Measurements from ENCODE around the gene CMTM4. TPM values are rescaled to one million over a fixed set of nuclear protein-coding genes. Genes with fewer than 3 reads are reported as not detected.

Gene CMTM4
- polyA plus RNA-seq, 1 of the 3 experiments (the other 2 are of a cell fraction), result 21.7 TPM

DNA sequence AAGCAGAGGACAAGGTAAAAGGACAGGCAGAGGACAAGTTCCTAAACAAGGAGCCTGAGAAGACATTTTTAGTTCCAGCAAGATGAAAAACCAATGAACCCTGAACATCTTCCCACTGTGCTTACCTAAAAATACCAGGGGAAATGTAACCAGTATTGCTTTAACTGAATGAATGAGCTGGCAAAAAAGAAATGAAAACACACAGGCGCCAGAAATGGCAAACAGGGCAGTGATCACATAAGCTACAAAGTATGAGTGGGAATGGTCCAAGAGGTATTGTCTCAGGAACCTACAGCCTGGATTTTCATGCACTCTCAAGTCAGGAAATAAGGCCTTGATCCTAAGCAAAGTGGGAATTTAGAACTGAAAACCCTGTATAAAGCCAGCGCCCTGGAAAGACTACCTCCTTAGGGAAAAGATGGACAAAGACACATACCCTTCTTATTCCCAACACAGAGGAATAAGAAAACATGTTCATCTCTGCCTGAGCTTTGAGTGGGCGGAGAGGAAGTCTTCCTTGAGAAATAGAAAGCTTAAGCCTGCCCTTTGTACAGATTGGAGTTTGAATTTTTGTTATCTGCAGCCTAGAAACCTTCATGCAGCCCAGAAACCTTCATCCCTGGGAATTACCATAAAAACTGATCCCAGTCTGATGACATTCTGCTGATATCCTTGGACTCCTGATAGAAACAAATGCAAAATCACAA, 115.1 kb downstream of the CMTM4 start:
- TF ChIP-seq EP300 (IDR thresholded peaks at IDR 0.05; ENCODE audit: borderline replicate concordance in 1 of 2, low read depth in 1 of 2, low read length in 1 of 2) (no peak), RFX5 (IDR thresholded peaks at IDR 0.05; ENCODE audit: low read length) (no peak), SIN3A (IDR thresholded peaks at IDR 0.05; ENCODE audit: borderline replicate concordance, low read depth, low read length) (no peak)
- TF ChIP-seq, protein P1, sequence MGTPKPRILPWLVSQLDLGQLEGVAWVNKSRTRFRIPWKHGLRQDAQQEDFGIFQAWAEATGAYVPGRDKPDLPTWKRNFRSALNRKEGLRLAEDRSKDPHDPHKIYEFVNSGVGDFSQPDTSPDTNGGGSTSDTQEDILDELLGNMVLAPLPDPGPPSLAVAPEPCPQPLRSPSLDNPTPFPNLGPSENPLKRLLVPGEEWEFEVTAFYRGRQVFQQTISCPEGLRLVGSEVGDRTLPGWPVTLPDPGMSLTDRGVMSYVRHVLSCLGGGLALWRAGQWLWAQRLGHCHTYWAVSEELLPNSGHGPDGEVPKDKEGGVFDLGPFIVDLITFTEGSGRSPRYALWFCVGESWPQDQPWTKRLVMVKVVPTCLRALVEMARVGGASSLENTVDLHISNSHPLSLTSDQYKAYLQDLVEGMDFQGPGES (IDR thresholded peaks at IDR 0.05; ENCODE audit: low read depth, low read length), result no peak
- H3K27me3 ChIP-seq (ENCODE audit: insufficient read depth), result no peaks in the 10 kb centered on the region
- DNase-seq, result no peak
- peaks cover 0 to 16% of the 10 kb centered on the region in 2 experiments; a peak in 2 of 4 replicates for H3K4me1 ChIP-seq (ENCODE audit: control insufficient read depth in 1 of 2, insufficient read depth in 2 of 2, low read depth in 1 of 2, low read length in 1 of 2)
- 88% methylated on average over 3 of the region's 3 CpGs for WGBS (ENCODE audit: low lambda C conversion rate)
- CTCF ChIA-PET, result interaction anchor here (1.2 to 2.8 kb wide), 2 partner anchors 19 to 27 kb away, joined by 4 to 9 read pairs; no protein-coding TSS in a partner anchor
- peak overlapping the region; percentile 56; the same call in 1 of the 2 replicates for H2AFZ ChIP-seq (ENCODE audit: low read depth)
- H4K20me1 ChIP-seq (ENCODE audit: insufficient read depth), result no peaks in the 10 kb centered on the region
- no peaks in the 10 kb centered on the region for H3K79me2 ChIP-seq (ENCODE audit: insufficient read depth)
- peak overlapping the region; percentile 44 for H3K4me2 ChIP-seq
- H3F3A ChIP-seq (replicated peaks; ENCODE audit: insufficient read depth), result peaks cover 7% of the 10 kb centered on the region
- H3K9me2 ChIP-seq, result no peaks in the 10 kb centered on the region
- H3K36me3 ChIP-seq (replicated peaks in 1 of 2; ENCODE audit: control insufficient read depth in 1 of 2, insufficient read depth in 2 of 2, low read length in 1 of 2), result no peaks in the 10 kb centered on the region
- no peak overlapping the region for H3K4me3 ChIP-seq (ENCODE audit: low read depth in 2 of 2, low read length in 1 of 2)
- no peaks in the 10 kb centered on the region for H3K9me3 ChIP-seq
- no peak overlapping the region for H3K9ac ChIP-seq
- H3K27ac ChIP-seq (ENCODE audit: low read depth in 2 of 2, low read length in 1 of 2), result peak overlapping the region; percentile 7 to 52; a peak in 3 of 4 replicates
- POLR2A ChIA-PET, result no interaction called here

DNA sequence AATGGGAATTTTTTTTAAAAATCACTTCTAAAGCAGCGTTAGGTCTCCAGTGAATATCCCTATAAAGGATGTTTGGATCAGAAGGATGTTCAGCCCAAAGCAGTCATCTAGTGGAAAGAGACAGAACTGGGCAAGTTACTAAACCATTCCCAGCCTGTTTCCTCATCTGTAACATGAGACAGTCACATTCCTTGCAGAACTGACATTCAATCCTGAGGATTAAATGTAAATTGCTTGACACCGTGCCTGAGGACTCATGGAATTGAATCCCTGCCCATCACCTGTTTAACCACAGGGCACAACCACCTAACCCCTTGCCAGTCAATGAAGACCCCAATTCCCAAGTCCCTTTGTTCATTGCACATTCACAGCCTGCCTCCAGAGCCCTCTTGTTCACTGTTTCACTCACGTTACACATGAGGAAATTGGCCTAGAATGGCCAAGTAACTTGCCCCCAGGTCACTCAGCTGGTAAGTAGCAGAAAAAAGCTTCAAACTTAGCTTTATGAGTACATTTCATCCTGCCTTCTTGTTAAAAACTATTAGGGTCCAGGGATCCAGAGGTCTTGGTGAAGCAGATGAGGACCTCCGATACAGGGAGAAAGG, 115.8 kb downstream of the CMTM4 start:
- H2AFZ ChIP-seq (ENCODE audit: low read depth), result peak overlapping the region; percentile 56; the same call in 1 of the 2 replicates
- H3K9ac ChIP-seq, result no peak overlapping the region
- WGBS (ENCODE audit: low lambda C conversion rate), result 73% methylated on average over 4 of the region's 4 CpGs

More for the DNA sequence above, 115.8 kb downstream of the CMTM4 start:
- H3K9me2 ChIP-seq, result no peaks in the 10 kb centered on the region
- no peak for DNase-seq
- CTCF ChIA-PET, result interaction anchor here (1.2 to 2.8 kb wide), 2 partner anchors 18 to 28 kb away, joined by 4 to 9 read pairs; no protein-coding TSS in a partner anchor
- POLR2A ChIA-PET, result no interaction called here
- H3K9me3 ChIP-seq, result no peaks in the 10 kb centered on the region
- H3K27me3 ChIP-seq (ENCODE audit: insufficient read depth), result no peaks in the 10 kb centered on the region
- H3K36me3 ChIP-seq (replicated peaks in 1 of 2; ENCODE audit: control insufficient read depth in 1 of 2, insufficient read depth in 2 of 2, low read length in 1 of 2), result no peaks in the 10 kb centered on the region
- no peaks in the 10 kb centered on the region for H3K79me2 ChIP-seq (ENCODE audit: insufficient read depth)
- peak overlapping the region; percentile 31 to 52; a peak in 3 of 4 replicates for H3K27ac ChIP-seq (ENCODE audit: low read depth in 2 of 2, low read length in 1 of 2)
- H3K4me2 ChIP-seq, result peak overlapping the region; percentile 44
- peak; percentile 35; the same call in 1 of the 2 replicates for TF ChIP-seq TCF12 (IDR thresholded peaks at IDR 0.05)
- TF ChIP-seq, protein P2, sequence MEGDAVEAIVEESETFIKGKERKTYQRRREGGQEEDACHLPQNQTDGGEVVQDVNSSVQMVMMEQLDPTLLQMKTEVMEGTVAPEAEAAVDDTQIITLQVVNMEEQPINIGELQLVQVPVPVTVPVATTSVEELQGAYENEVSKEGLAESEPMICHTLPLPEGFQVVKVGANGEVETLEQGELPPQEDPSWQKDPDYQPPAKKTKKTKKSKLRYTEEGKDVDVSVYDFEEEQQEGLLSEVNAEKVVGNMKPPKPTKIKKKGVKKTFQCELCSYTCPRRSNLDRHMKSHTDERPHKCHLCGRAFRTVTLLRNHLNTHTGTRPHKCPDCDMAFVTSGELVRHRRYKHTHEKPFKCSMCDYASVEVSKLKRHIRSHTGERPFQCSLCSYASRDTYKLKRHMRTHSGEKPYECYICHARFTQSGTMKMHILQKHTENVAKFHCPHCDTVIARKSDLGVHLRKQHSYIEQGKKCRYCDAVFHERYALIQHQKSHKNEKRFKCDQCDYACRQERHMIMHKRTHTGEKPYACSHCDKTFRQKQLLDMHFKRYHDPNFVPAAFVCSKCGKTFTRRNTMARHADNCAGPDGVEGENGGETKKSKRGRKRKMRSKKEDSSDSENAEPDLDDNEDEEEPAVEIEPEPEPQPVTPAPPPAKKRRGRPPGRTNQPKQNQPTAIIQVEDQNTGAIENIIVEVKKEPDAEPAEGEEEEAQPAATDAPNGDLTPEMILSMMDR (IDR thresholded peaks at IDR 0.05), result peak; percentile 33
- no peak for TF ChIP-seq SMC3 (IDR thresholded peaks at IDR 0.05; ENCODE audit: low read depth, low read length)
- TF ChIP-seq, protein P3, sequence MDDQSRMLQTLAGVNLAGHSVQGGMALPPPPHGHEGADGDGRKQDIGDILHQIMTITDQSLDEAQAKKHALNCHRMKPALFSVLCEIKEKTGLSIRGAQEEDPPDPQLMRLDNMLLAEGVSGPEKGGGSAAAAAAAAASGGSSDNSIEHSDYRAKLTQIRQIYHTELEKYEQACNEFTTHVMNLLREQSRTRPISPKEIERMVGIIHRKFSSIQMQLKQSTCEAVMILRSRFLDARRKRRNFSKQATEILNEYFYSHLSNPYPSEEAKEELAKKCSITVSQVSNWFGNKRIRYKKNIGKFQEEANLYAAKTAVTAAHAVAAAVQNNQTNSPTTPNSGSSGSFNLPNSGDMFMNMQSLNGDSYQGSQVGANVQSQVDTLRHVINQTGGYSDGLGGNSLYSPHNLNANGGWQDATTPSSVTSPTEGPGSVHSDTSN (IDR thresholded peaks at IDR 0.05), result peak; percentile 67
- H3K4me1 ChIP-seq (ENCODE audit: control insufficient read depth in 1 of 2, insufficient read depth in 2 of 2, low read depth in 1 of 2, low read length in 1 of 2), result peaks cover 0 to 16% of the 10 kb centered on the region in 2 experiments; a peak in 2 of 4 replicates
- H3K4me3 ChIP-seq (ENCODE audit: low read depth in 2 of 2, low read length in 1 of 2), result no peak overlapping the region
- no peaks in the 10 kb centered on the region for H4K20me1 ChIP-seq (ENCODE audit: insufficient read depth)
- H3F3A ChIP-seq (replicated peaks; ENCODE audit: insufficient read depth), result peaks cover 7% of the 10 kb centered on the region
